Kasumi-1 (cell line): Measurements from ENCODE around the gene FAM184B.
"Not testable (repeated sequence)": the region's sequence is repeated elsewhere in the genome, so short reads cannot be mapped to it uniquely, and the experiment has no call there.

Source experiments
- DNase-seq, 2 experiments: peaks; one replicate each; lab custom pipeline; 2025; lab: John Stamatoyannopoulos, UW

FAM184B gene

GRCh38 chr4:17682222-17682566, 99.2 kb downstream of the FAM184B start:
- DNase-seq = no peak

GRCh38 chr4:17681281-17682221, 99.9 kb downstream of the FAM184B start:
- DNase-seq = no peak

- peak in 1 of 2 experiments; percentile 4 for DNase-seq
These were observed 100.7 kb downstream of the FAM184B start for GRCh38 chr4:17680559-17681280.

GRCh38 chr4:17670423-17670822, 111.0 kb downstream of the FAM184B start:
- DNase-seq = no peak

- no peak for DNase-seq
These were observed 113.7 kb downstream of the FAM184B start for GRCh38 chr4:17667653-17668201.

- DNase-seq = no peak
These were observed 114.2 kb downstream of the FAM184B start for GRCh38 chr4:17667253-17667652.

- no peak for DNase-seq
These were observed 115.6 kb downstream of the FAM184B start for GRCh38 chr4:17665852-17666251.

- peak in 1 of 2 experiments; percentile 6 for DNase-seq
These were observed 116.1 kb downstream of the FAM184B start for GRCh38 chr4:17665346-17665745.

GRCh38 chr4:17664755-17665154, 116.7 kb downstream of the FAM184B start:
- peak; percentile 19 to 43 for DNase-seq

- DNase-seq = peak; percentile 4 to 23
These were observed 118.7 kb downstream of the FAM184B start for GRCh38 chr4:17662694-17663093.

GRCh38 chr4:17659196-17659595, 122.2 kb downstream of the FAM184B start:
- DNase-seq = not testable (repeated sequence)

GRCh38 chr4:17657849-17658248, 123.6 kb downstream of the FAM184B start:
- DNase-seq = no peak

- no peak for DNase-seq
These were observed 124.3 kb downstream of the FAM184B start for GRCh38 chr4:17657090-17657489.

GRCh38 chr4:17654701-17655100, 126.7 kb downstream of the FAM184B start:
- DNase-seq = no peak

- DNase-seq = no peak
These were observed 131.0 kb downstream of the FAM184B start for GRCh38 chr4:17650406-17650805.

GRCh38 chr4:17647927-17648326, 133.5 kb downstream of the FAM184B start:
- no peak for DNase-seq

- no peak for DNase-seq
These were observed 134.1 kb downstream of the FAM184B start for GRCh38 chr4:17647176-17647806.

- no peak for DNase-seq
These were observed 134.7 kb downstream of the FAM184B start for GRCh38 chr4:17646693-17647092.

GRCh38 chr4:17642398-17642783, 139.0 kb downstream of the FAM184B start:
- no peak for DNase-seq

GRCh38 chr4:17639136-17639535, 142.3 kb downstream of the FAM184B start:
- DNase-seq = no peak

GRCh38 chr4:17636696-17637622, 144.5 kb downstream of the FAM184B start:
- DNase-seq = peak; percentile 62 to 74
